Rectal smooth muscle tissue (tissue), 1 donor: Measurements from ENCODE around the gene RGS21.
"Not testable (repeated sequence)": the region's sequence is repeated elsewhere in the genome, so short reads cannot be mapped to it uniquely, and the experiment has no call there.

Source experiments
- H3K27ac ChIP-seq: one replicate; pipeline ENCODE4 v1.7.0; 2013; ENCODE audit warnings: low read depth, low read length, inconsistent platforms
- H3K27me3 ChIP-seq: one replicate; pipeline ENCODE4 v1.7.0; 2013; ENCODE audit warnings: low read length; ENCODE audit not compliant: control insufficient read depth, insufficient read depth
- H3K36me3 ChIP-seq: one replicate; pipeline ENCODE4 v1.7.0; 2013; ENCODE audit warnings: low read length; ENCODE audit not compliant: control insufficient read depth, insufficient read depth
- H3K4me1 ChIP-seq: one replicate; pipeline ENCODE4 v1.7.0; 2013; ENCODE audit warnings: low read length; ENCODE audit not compliant: control insufficient read depth, insufficient read depth
- H3K4me3 ChIP-seq: one replicate; pipeline ENCODE4 v1.7.0; 2013; ENCODE audit warnings: low read length
- H3K9ac ChIP-seq: one replicate; pipeline ENCODE4 v1.7.0; 2013; ENCODE audit warnings: low read length

RGS21 gene, protein sequence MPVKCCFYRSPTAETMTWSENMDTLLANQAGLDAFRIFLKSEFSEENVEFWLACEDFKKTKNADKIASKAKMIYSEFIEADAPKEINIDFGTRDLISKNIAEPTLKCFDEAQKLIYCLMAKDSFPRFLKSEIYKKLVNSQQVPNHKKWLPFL

DNA sequence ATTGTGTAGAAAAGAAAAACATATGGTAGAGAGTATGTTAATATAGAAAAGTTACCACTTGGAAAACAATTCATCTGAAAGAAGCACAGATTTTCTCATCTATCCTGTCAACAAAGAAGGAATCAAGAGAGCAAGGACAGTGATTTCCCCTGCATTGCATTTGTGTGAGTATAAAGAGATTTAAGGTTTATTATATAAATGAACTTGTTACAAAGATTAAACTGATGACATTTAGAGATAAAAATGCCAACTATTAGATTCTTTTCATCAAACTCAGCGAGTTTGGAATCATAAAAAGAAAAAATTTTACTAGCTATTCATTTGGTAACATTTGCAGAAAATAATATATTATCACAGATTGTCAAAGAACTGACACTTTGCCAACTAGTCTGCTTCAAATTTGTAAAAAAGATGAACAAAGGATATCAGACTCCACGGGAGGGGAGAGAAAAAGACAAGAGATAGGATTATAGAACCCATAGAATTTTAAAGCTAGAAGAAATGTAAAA lies at the start of gene RGS21:
RGS21 (plus strand) TSS at position 51 of the 509 bp plus-strand sequence. CDS start 26,045 bp downstream, outside the sequence.
- Histone ChIP-seq H3K4me1 (no peaks in the 10 kb centered on the region), H3K4me3 (no peak within 1 kb of the TSS), H3K36me3 (no peaks in the 10 kb centered on the region), H3K27ac (no peak within 1 kb of the TSS), H3K9ac (no peak within 1 kb of the TSS), H3K27me3 (no peaks in the 10 kb centered on the region)

DNA sequence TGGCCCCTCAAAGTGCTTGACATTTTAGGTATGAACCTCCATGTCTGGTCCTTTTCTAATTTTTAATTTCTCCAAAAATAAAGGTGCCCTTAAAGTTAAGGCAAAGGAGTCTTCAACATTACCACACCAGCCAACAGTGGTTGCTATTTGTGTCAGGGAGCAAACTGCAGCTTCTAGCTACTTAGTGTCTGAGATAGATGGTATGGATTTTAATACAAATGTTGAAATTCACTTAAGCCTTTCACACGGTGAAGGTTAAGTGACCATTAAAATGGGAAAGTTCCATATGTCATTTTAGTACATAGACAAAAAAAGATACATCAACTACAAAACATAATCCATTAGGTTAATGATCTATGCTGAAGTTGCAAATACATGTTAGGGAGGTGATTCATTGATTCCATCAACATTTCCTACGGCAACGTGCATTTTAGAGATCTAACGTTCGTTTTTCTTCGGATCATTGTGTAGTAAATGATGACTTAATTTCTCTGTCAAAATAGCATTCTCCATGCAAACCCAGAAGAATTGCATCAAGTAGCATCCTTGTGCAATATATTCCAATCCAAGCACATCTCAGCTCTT lies 48.2 kb upstream of the RGS21 start:
- no peaks in the 10 kb centered on the region for H3K4me1 ChIP-seq
- H3K27ac ChIP-seq, result no peak overlapping the region
- no peak overlapping the region for H3K4me3 ChIP-seq
- H3K27me3 ChIP-seq, result no peaks in the 10 kb centered on the region
- no peak overlapping the region for H3K9ac ChIP-seq
- no peaks in the 10 kb centered on the region for H3K36me3 ChIP-seq

DNA sequence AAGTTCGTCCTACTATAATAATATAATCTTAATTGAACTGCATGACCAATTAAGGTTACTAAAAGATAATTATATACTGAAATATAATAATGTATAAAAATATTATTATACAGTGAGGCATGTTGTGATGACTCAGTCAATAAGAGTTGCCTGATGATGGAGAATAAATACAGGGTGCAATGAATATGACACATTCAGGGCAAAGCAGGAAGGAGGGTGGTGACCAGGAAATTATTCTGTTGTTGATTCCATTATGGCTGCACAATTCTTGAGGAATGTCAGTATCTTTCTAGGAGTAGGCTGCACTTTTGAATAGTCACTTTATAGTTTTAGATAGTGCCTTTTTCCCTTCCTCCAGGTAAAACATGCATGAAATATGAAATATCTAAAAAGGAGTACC lies 46.4 kb upstream of the RGS21 start:
- Histone ChIP-seq H3K9ac (no peak overlapping the region), H3K4me3 (no peak overlapping the region), H3K27ac (no peak overlapping the region), H3K27me3 (no peaks in the 10 kb centered on the region), H3K36me3 (no peaks in the 10 kb centered on the region), H3K4me1 (no peaks in the 10 kb centered on the region)

DNA sequence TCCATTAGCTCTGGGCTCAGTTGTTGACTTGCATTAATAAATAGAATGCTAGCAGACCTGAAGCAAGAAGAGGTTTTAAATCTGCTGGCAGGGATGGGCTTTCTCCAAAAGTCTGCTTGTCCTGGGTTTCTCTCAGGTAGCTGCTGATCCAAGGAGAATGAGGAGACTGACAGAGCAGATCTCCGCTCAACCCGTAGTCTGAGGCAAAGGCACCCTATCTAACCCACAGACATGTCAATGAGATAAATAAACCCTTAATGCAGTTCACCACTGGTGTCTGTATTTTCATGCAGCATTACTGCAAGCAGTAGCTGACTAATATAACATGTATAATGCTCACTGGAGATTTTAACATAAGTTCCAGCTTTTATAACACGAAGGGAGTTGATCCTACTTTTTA lies 44.1 kb upstream of the RGS21 start:
- Histone ChIP-seq H3K36me3 (no peaks in the 10 kb centered on the region), H3K27ac (no peak overlapping the region), H3K9ac (no peak overlapping the region), H3K4me3 (no peak overlapping the region), H3K4me1 (no peaks in the 10 kb centered on the region), H3K27me3 (no peaks in the 10 kb centered on the region)

DNA sequence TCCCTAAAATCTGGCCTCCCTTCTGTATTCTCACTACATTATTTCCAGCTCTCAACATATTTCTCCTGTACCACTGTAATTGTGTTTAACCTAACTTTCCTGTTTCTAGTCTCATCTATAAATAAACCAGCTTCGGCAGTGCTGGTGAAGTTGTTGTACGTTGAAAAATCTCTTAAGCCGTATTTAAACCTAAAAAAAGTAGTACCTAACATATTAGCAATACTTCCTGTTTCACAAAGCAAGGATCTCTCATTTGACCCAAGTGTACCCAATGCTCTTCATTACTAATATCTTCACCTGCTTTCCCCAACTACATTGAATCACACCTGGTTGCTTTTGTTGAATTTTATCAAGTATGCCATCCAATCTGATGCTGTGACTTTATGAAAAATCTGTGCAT lies 42.2 kb upstream of the RGS21 start:
- no peaks in the 10 kb centered on the region for H3K36me3 ChIP-seq
- H3K27me3 ChIP-seq, result no peaks in the 10 kb centered on the region
- no peaks in the 10 kb centered on the region for H3K4me1 ChIP-seq
- H3K4me3 ChIP-seq, result no peak overlapping the region
- H3K27ac ChIP-seq, result no peak overlapping the region
- no peak overlapping the region for H3K9ac ChIP-seq

DNA sequence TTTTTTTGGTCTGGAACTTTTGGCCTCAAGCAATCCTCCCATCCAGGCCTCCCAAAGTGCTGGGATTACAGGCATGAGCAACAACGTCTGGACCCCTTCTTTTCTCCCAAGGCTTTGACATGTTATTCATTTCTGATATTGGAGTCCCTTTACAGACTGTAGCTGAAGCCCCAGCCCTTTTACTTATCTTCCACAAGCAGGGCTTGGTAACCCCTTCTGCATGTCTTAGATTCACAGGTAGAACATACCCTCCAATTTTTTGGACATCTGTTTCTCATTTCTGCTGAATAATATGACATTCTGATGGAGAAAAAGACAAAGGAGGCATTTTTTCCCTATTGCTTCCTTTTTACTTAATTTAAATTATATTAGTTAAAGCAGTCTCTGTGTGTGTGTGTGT lies 39.2 kb upstream of the RGS21 start:
- no peak overlapping the region for H3K27ac ChIP-seq
- H3K36me3 ChIP-seq, result no peaks in the 10 kb centered on the region
- no peak overlapping the region for H3K9ac ChIP-seq
- H3K27me3 ChIP-seq, result no peaks in the 10 kb centered on the region
- no peaks in the 10 kb centered on the region for H3K4me1 ChIP-seq
- no peak overlapping the region for H3K4me3 ChIP-seq

DNA sequence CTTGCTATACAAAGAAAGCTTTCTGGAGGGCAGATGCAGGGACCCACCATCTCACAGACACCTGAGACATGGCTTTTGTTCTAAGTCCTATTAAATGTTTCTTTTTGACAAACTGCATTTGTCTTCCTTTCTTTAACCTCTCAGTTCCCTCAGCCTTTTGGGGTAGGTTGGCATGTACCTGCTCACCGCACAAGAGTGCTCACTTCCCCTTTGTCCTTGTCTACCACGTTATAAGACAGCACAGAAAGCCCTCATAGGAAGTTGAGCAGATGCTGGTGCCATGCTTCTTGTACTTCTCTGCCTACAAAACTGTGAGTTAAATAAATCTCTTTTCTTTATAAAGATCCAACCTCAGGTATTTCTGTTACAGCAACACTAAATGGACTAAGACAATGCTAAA lies 31.9 kb upstream of the RGS21 start:
- H3K36me3 ChIP-seq, result no peaks in the 10 kb centered on the region
- no peak overlapping the region for H3K4me3 ChIP-seq
- no peak overlapping the region for H3K9ac ChIP-seq
- H3K27me3 ChIP-seq, result no peaks in the 10 kb centered on the region
- no peaks in the 10 kb centered on the region for H3K4me1 ChIP-seq
- no peak overlapping the region for H3K27ac ChIP-seq

DNA sequence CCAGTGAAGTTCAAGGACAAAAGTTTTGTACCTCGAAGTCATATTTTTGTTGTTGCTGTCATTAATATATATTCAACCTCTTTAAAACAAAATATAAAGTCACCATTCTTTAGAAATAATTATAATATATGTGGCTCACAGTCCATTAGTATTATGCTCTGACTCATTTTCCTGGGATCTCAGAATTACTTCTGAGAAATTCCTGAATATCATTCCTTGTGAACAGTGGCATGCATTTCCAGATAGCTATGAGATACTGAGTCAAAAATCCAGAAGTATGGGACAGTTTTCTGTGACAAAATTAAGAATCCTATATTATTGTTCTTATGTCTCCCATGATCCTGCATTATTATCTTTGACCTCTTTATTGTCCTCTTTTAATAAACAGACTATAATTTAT lies 13.8 kb upstream of the RGS21 start:
- Histone ChIP-seq H3K4me1 (no peaks in the 10 kb centered on the region), H3K9ac (no peak overlapping the region)

DNA sequence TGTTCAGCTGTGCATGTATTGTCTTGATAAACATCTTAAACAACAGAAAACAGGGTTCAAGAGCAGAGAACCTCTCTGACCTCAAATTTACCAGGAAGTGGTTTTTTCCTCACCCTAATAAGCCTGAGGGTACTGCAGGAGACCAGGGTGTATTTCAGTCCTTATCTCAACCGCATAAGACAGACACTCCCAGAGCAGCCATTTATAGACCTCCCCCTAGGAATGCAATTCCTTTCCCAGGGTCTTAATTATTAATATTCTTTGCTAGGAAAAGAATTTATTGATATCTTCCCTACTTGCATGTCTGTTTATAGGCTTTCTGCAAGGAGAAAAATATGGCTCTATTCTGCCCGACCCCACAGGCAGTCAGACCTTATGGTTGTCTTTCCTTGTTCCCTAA lies 8.5 kb upstream of the RGS21 start:
- not testable (repeated sequence) for H3K27me3 ChIP-seq, H3K9ac ChIP-seq, H3K27ac ChIP-seq, H3K4me1 ChIP-seq, H3K4me3 ChIP-seq, H3K36me3 ChIP-seq

More for the DNA sequence above, 13.8 kb upstream of the RGS21 start:
- Histone ChIP-seq H3K27ac (no peak overlapping the region), H3K27me3 (no peaks in the 10 kb centered on the region), H3K36me3 (no peaks in the 10 kb centered on the region), H3K4me3 (no peak overlapping the region)

DNA sequence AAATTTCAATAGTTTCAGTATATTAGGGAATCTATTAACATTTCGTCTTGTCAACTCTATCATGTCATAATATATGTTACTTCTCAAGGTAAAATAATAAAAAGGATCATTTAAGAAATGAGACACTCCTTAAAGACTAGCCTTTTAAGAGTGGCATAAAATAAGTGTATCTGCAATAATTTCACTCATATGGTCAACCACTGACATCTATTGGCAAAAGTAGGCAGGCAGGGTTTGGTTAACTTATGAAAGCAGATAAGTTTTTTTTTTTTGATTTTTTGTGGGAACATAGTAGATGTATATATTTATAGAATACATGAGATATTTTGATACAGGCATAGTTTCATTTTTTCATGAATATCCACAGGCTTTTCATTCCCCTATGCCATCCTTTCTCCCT lies 5.5 kb upstream of the RGS21 start:
- Histone ChIP-seq H3K27ac (no peak overlapping the region), H3K4me3 (no peak overlapping the region), H3K36me3 (no peaks in the 10 kb centered on the region), H3K27me3 (no peaks in the 10 kb centered on the region), H3K4me1 (no peaks in the 10 kb centered on the region), H3K9ac (no peak overlapping the region)

DNA sequence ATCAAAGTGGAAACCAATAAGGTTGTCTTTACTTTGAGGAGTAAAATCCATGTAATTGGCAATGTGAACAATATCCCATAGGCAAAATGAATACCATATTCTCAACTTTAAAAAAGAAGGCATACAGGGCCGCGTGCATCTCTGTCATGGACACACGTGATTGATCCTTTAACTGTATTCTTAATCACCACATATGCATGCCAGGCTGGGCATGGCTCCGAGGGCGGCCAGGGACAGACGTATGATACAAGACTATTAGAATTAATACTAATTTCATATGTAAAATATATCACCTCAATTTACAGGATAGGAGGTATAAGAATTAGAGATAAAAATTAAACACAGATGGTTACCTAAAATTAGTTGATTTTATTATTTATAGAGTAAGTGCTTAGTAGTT lies 11.2 kb downstream of the RGS21 start:
- Histone ChIP-seq H3K4me1 (no peaks in the 10 kb centered on the region), H3K27ac (no peak overlapping the region), H3K4me3 (no peak overlapping the region), H3K36me3 (no peaks in the 10 kb centered on the region), H3K9ac (no peak overlapping the region), H3K27me3 (no peaks in the 10 kb centered on the region)

DNA sequence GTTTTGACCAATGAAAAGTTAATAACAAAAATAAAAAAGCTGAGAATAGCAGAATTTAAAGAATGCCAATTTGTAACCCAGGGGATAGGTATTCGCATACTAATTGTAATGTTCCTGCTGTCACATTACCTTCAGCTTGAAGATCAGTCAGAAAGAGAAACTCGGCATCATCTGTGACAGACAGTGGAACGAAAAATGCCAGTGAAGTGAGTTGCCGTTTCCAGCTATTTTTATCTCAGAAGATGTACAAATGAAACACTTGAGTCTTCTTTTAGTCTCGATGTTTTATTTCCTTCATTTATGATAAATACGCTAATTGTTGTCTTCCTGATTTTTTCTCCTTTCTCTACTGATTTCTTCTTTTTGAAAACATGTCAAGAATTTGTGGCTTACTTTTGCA lies 26.1 kb downstream of the RGS21 start:
- no peaks in the 10 kb centered on the region for H3K27me3 ChIP-seq
- no peak overlapping the region for H3K9ac ChIP-seq
- no peak overlapping the region for H3K4me3 ChIP-seq
- no peak overlapping the region for H3K27ac ChIP-seq
- H3K4me1 ChIP-seq, result no peaks in the 10 kb centered on the region
- H3K36me3 ChIP-seq, result no peaks in the 10 kb centered on the region

DNA sequence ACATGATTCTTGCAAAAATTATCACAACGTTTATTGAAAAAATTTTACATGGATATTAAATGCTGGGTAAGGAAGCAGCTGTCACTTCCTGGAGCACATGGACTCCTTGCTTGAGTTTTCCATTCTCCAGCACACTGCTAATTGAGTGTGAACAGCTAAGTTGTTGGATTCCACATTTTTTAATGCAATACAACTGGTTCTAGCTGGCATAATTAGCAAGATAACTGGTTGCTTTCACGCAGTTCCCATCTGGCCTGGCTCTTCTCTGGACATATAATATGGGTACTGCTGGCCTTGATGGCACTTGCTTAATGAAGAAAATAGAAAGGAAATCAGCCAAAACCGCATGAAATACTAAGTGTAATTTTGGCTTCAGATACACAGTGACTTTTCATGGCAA lies 26.6 kb downstream of the RGS21 start:
- Histone ChIP-seq H3K36me3 (no peaks in the 10 kb centered on the region), H3K27me3 (no peaks in the 10 kb centered on the region), H3K4me1 (no peaks in the 10 kb centered on the region), H3K4me3 (no peak overlapping the region), H3K9ac (no peak overlapping the region), H3K27ac (no peak overlapping the region)
